ENCODE measurements around the gene OGFOD3.
A peak's percentile ranks its signal among the peaks of the same experiment; 100 is the strongest.

OGFOD3 gene

GRCh38 chr17:82403662-82404660 lies 14.4 kb downstream of the OGFOD3 start:
- DNase-seq = no peak

- no peak for DNase-seq
These were observed 15.5 kb downstream of the OGFOD3 start for GRCh38 chr17:82402865-82403264.

GRCh38 chr17:82400830-82401229 lies 17.6 kb downstream of the OGFOD3 start:
- DNase-seq = no peak

- no peak for DNase-seq
These were observed 18.2 kb downstream of the OGFOD3 start for GRCh38 chr17:82400206-82400605.

GRCh38 chr17:82399601-82400101 lies 18.7 kb downstream of the OGFOD3 start:
- peak; percentile 17 for DNase-seq

- peak; percentile 23 for DNase-seq
These were observed 19.3 kb downstream of the OGFOD3 start for GRCh38 chr17:82399041-82399441.

GRCh38 chr17:82397449-82398335 lies 20.7 kb downstream of the OGFOD3 start:
- no peak for DNase-seq

- no peak for DNase-seq
These were observed 21.6 kb downstream of the OGFOD3 start for GRCh38 chr17:82396601-82397435.

GRCh38 chr17:82394278-82394677 lies 24.1 kb downstream of the OGFOD3 start:
- no peak for DNase-seq

- no peak for DNase-seq
These were observed 25.4 kb downstream of the OGFOD3 start for GRCh38 chr17:82392941-82393340.

- DNase-seq = no peak
These were observed 26.0 kb downstream of the OGFOD3 start for GRCh38 chr17:82392209-82392920.

GRCh38 chr17:82391496-82392066 lies 26.8 kb downstream of the OGFOD3 start:
- no peak for DNase-seq

- no peak for DNase-seq
These were observed 27.4 kb downstream of the OGFOD3 start for GRCh38 chr17:82390860-82391435.

- no peak for DNase-seq
These were observed 28.1 kb downstream of the OGFOD3 start for GRCh38 chr17:82390015-82390859.

GRCh38 chr17:82389379-82389778 lies 29.0 kb downstream of the OGFOD3 start:
- no peak for DNase-seq

GRCh38 chr17:82388922-82389283 lies 29.5 kb downstream of the OGFOD3 start:
- no peak for DNase-seq

- no peak for DNase-seq
These were observed 30.0 kb downstream of the OGFOD3 start for GRCh38 chr17:82388223-82388921.

GRCh38 chr17:82387705-82388106 lies 30.7 kb downstream of the OGFOD3 start:
- DNase-seq = no peak

All from NCI-H1092 treated with DMSO at 0.1 percent for 48 hours (cell line).